COLO668 (cell line): ENCODE results near the gene MFSD2B.
A peak's percentile ranks its signal among the peaks of the same experiment; 100 is the strongest.
"Not testable (repeated sequence)": the region's sequence is repeated elsewhere in the genome, so short reads cannot be mapped to it uniquely, and the experiment has no call there.

Experiments
- DNase-seq: peaks from one replicate; lab custom pipeline; 2025; ENCODE audit not compliant: unreplicated experiment; lab: John Stamatoyannopoulos, UW

MFSD2B gene

GRCh38 chr2:24018241-24018640, 8.4 kb downstream of the MFSD2B start:
- DNase-seq: no peak

- no peak for DNase-seq
Measured at GRCh38 chr2:24019729-24020128, 9.8 kb downstream of the MFSD2B start.

- no peak for DNase-seq
Measured at GRCh38 chr2:24020244-24020643, 10.4 kb downstream of the MFSD2B start.

- peak; percentile 22 for DNase-seq
Measured at GRCh38 chr2:24021122-24021998, 11.5 kb downstream of the MFSD2B start.

- no peak for DNase-seq
Measured at GRCh38 chr2:24022324-24022974, 12.6 kb downstream of the MFSD2B start.

GRCh38 chr2:24022975-24023575, 13.2 kb downstream of the MFSD2B start:
- no peak for DNase-seq

- DNase-seq: no peak
Measured at GRCh38 chr2:24024018-24024417, 14.1 kb downstream of the MFSD2B start.

GRCh38 chr2:24024996-24025663, 15.2 kb downstream of the MFSD2B start:
- no peak for DNase-seq

- no peak for DNase-seq
Measured at GRCh38 chr2:24026233-24026632, 16.3 kb downstream of the MFSD2B start.

GRCh38 chr2:24038786-24039499, 29.1 kb downstream of the MFSD2B start:
- no peak for DNase-seq

GRCh38 chr2:24040511-24040910, 30.6 kb downstream of the MFSD2B start:
- DNase-seq: no peak

GRCh38 chr2:24043133-24043532, 33.2 kb downstream of the MFSD2B start:
- DNase-seq: not testable (repeated sequence)

- no peak for DNase-seq
Measured at GRCh38 chr2:24045511-24046508, 35.9 kb downstream of the MFSD2B start.

- DNase-seq: no peak
Measured at GRCh38 chr2:24046599-24046929, 36.7 kb downstream of the MFSD2B start.

- DNase-seq: peak; percentile 93
Measured at GRCh38 chr2:24046930-24047702, 37.2 kb downstream of the MFSD2B start, which contains the start of gene WDCP. TSS of gene WDCP (minus strand) at chr2:24047391. CDS start at chr2:24039494, 7,897 bp downstream.

- no peak for DNase-seq
Measured at GRCh38 chr2:24047703-24048033, 37.8 kb downstream of the MFSD2B start.

GRCh38 chr2:24048769-24049484, 39.0 kb downstream of the MFSD2B start:
- peak; percentile 35 for DNase-seq

- peak; percentile 78 for DNase-seq
Measured at GRCh38 chr2:24049485-24050021, 39.7 kb downstream of the MFSD2B start, which contains the start of gene FKBP1B. TSS of gene FKBP1B (plus strand) at chr2:24049741. CDS start at chr2:24049850, 109 bp downstream.
